ENCODE data around the gene ZNF22. TPM values are rescaled to one million over a fixed set of nuclear protein-coding genes. Genes with fewer than 3 reads are reported as not detected.
A peak's percentile ranks its signal among the peaks of the same experiment; 100 is the strongest.

ZNF22 gene
- total and polyA plus RNA-seq, 2 of the 4 experiments (the other 2 are of a cell fraction): 10.6 to 12.4 TPM

GRCh38 chr10:44956717-44957706 lies 43.7 kb upstream of the ZNF22 start:
- no peak overlapping the region for H2AK9ac ChIP-seq (replicated peaks; ENCODE audit: low read depth, low read length, poor library complexity)
- H3K4me1 ChIP-seq (ENCODE audit: control insufficient read depth, insufficient read depth, low read length): peaks cover 15% of the 10 kb centered on the region
- peak overlapping the region; percentile 47; the same call in 1 of the 2 replicates for H3K4ac ChIP-seq (ENCODE audit: low read depth, low read length)
- CTCF ChIA-PET: no interaction called here
- H3K56ac ChIP-seq (ENCODE audit: extremely low read depth, insufficient read depth, low read length): no peak overlapping the region
- H3K36me3 ChIP-seq (ENCODE audit: control insufficient read depth, insufficient read depth, low read length): peaks cover 8% of the 10 kb centered on the region; the same call in 1 of the 2 replicates
- POLR2A ChIA-PET (ENCODE audit: unreplicated experiment): no interaction called here
- H3K9me1 ChIP-seq (ENCODE audit: insufficient read depth, low read length): peaks cover 13% of the 10 kb centered on the region
- no peak overlapping the region for H3K4me2 ChIP-seq (ENCODE audit: low read depth, low read length)
- H2AFZ ChIP-seq (replicated peaks; ENCODE audit: low read length, poor library complexity): no peak overlapping the region
- DNase-seq (no peak), ATAC-seq (ENCODE audit: low read depth) (no peak)
- dilution Hi-C loops (cut with HindIII; ENCODE audit: low sequenced_read_pairs, unreplicated experiment) (no loop called here), intact Hi-C loops (cut with micrococcal nuclease) (no loop called here), in situ Hi-C loops (cut with MboI; ENCODE audit: low sequenced_read_pairs) (no loop called here)
- no peak overlapping the region for H3K23ac ChIP-seq (ENCODE audit: low read depth, low read length)
- H3K18ac ChIP-seq (ENCODE audit: low read depth, low read length): no peak overlapping the region
- H3K14ac ChIP-seq (replicated peaks; ENCODE audit: low read depth, low read length): no peak overlapping the region
- H3K79me1 ChIP-seq (ENCODE audit: low read depth in 1 of 2, low read length in 2 of 2): peaks cover 11 to 27% of the 10 kb centered on the region in 2 experiments; a peak in 3 of 4 replicates
- no peak overlapping the region for H3K9ac ChIP-seq (ENCODE audit: low read depth, low read length)
- no peak overlapping the region for H2BK120ac ChIP-seq (ENCODE audit: low read depth, low read length)
- H4K20me1 ChIP-seq (ENCODE audit: insufficient read depth, low read length): no peaks in the 10 kb centered on the region
- H2BK20ac ChIP-seq (ENCODE audit: low read depth, low read length): no peak overlapping the region
- peak overlapping the region; percentile 18; the same call in 1 of the 2 replicates for H2AK5ac ChIP-seq (ENCODE audit: low read depth, low read length)
- no peak overlapping the region for H2BK15ac ChIP-seq (ENCODE audit: low read depth, low read length)
- H4K5ac ChIP-seq (ENCODE audit: low read depth, low read length): no peak overlapping the region
- no peak overlapping the region for H3K27ac ChIP-seq (ENCODE audit: insufficient read depth, low read length)
- H3K4me3 ChIP-seq (ENCODE audit: insufficient read depth, low read depth, low read length): no peak overlapping the region
- WGBS, 2 experiments (ENCODE audit: extremely low coverage in 2 of 2, insufficient read length in 1 of 2): 93% methylated on average over 3 of the region's 4 CpGs; no CpG with 5 or more reads in 1 of the 2 experiments
- no peak overlapping the region for H4K91ac ChIP-seq (ENCODE audit: insufficient read depth, low read depth, low read length)
- BruUV-seq (replicated peaks): no TSS peak
- H2BK5ac ChIP-seq (ENCODE audit: low read depth, low read length, poor library complexity, severe bottlenecking): no peak overlapping the region
- peaks cover 2% of the 10 kb centered on the region; the same call in 1 of the 2 replicates for H3K9me3 ChIP-seq (ENCODE audit: control insufficient read depth, insufficient read depth, low read length)
- no peak overlapping the region for H4K8ac ChIP-seq (ENCODE audit: low read depth in 2 of 2, low read length in 2 of 2)
- no peaks in the 10 kb centered on the region for H3K27me3 ChIP-seq (ENCODE audit: control insufficient read depth, insufficient read depth, low read length)
- no peak for TF ChIP-seq CEBPB (IDR thresholded peaks at IDR 0.05; ENCODE audit: low read depth, low read length)
- TF ChIP-seq RFX5 (IDR thresholded peaks at IDR 0.05; ENCODE audit: low read depth, low read length): no peak
- no peak for TF ChIP-seq NFE2L2 (IDR thresholded peaks at IDR 0.05; ENCODE audit: low read depth, low read length)
- no peak for TF ChIP-seq USF2 (IDR thresholded peaks at IDR 0.05; ENCODE audit: low read depth, low read length)
- no peak for TF ChIP-seq MAFK (IDR thresholded peaks at IDR 0.05; ENCODE audit: low read depth, low read length)
- TF ChIP-seq RCOR1 (IDR thresholded peaks at IDR 0.05; ENCODE audit: insufficient replicate concordance, low read length): no peak
- TF ChIP-seq ELK1 (IDR thresholded peaks at IDR 0.05; ENCODE audit: borderline replicate concordance, low read depth, low read length): no peak
- TF ChIP-seq MAZ (IDR thresholded peaks at IDR 0.05; ENCODE audit: borderline replicate concordance, low read depth, low read length): no peak
- no peak for TF ChIP-seq MXI1 (IDR thresholded peaks at IDR 0.05; ENCODE audit: borderline replicate concordance, low read depth, low read length)
- TF ChIP-seq POLR2A (IDR thresholded peaks at IDR 0.05; ENCODE audit: low read depth, low read length): no peak
- TF ChIP-seq SMC3 (IDR thresholded peaks at IDR 0.05; ENCODE audit: low read depth, low read length): no peak
- no peak for TF ChIP-seq FOS (IDR thresholded peaks at IDR 0.05; ENCODE audit: low read depth, low read length)
- no peak for TF ChIP-seq RAD21 (IDR thresholded peaks at IDR 0.05; ENCODE audit: low read length)
- TF ChIP-seq CTCF (conservative IDR thresholded peaks at IDR 0.05; ENCODE audit: low read depth, low read length): no peak

Data from IMR-90 (cell line).